ENCODE results near the gene SRGAP1.

DNA sequence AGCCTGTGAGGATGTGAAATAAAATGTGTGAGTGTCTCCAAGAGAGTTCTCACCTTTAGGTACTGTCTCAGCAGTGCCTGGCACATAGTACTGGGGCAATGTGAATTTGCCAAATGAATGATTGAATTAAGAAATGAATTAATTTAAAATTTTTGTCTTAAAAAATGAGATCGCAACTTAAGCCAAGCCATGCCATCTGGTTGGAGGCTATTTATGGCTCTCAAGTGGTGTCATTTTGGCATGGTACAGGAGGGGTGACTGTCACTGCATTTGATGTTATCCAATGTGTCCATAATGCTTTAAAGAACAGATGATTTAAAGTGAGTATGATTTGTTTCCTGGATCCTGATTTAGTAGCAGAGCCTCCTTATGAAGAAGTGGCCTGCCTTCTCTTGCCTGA lies 80.3 kb downstream of the SRGAP1 start:
- TF ChIP-seq, protein P1, sequence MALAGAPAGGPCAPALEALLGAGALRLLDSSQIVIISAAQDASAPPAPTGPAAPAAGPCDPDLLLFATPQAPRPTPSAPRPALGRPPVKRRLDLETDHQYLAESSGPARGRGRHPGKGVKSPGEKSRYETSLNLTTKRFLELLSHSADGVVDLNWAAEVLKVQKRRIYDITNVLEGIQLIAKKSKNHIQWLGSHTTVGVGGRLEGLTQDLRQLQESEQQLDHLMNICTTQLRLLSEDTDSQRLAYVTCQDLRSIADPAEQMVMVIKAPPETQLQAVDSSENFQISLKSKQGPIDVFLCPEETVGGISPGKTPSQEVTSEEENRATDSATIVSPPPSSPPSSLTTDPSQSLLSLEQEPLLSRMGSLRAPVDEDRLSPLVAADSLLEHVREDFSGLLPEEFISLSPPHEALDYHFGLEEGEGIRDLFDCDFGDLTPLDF (CRISPR knock-in tag; IDR thresholded peaks at IDR 0.05): no peak
- TF ChIP-seq CBX1 (IDR thresholded peaks at IDR 0.05; ENCODE audit: low read depth) (no peak), TBP (optimal IDR thresholded peaks at IDR 0.05; ENCODE audit: low read depth, low read length) (no peak), HNRNPLL (IDR thresholded peaks at IDR 0.05; ENCODE audit: low read depth, low read length, poor library complexity, severe bottlenecking) (no peak), MTA3 (IDR thresholded peaks at IDR 0.05; ENCODE audit: borderline replicate concordance) (no peak), ZNF75A (CRISPR knock-in tag; IDR thresholded peaks at IDR 0.05) (no peak), SMC3 (conservative IDR thresholded peaks at IDR 0.05; ENCODE audit: insufficient read depth, low read depth, low read length) (no peak), XRCC5 (IDR thresholded peaks at IDR 0.05; ENCODE audit: low read depth, low read length) (no peak), KDM4B (IDR thresholded peaks at IDR 0.05; ENCODE audit: borderline replicate concordance in 2 of 2, low read depth in 1 of 2) (no peak), BACH1 (tag; IDR thresholded peaks at IDR 0.05) (no peak), HNRNPL (IDR thresholded peaks at IDR 0.05; ENCODE audit: low read depth, low read length) (no peak), KAT8 (IDR thresholded peaks at IDR 0.05; ENCODE audit: low read depth) (no peak)
- TF ChIP-seq, protein P2, sequence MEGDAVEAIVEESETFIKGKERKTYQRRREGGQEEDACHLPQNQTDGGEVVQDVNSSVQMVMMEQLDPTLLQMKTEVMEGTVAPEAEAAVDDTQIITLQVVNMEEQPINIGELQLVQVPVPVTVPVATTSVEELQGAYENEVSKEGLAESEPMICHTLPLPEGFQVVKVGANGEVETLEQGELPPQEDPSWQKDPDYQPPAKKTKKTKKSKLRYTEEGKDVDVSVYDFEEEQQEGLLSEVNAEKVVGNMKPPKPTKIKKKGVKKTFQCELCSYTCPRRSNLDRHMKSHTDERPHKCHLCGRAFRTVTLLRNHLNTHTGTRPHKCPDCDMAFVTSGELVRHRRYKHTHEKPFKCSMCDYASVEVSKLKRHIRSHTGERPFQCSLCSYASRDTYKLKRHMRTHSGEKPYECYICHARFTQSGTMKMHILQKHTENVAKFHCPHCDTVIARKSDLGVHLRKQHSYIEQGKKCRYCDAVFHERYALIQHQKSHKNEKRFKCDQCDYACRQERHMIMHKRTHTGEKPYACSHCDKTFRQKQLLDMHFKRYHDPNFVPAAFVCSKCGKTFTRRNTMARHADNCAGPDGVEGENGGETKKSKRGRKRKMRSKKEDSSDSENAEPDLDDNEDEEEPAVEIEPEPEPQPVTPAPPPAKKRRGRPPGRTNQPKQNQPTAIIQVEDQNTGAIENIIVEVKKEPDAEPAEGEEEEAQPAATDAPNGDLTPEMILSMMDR (IDR thresholded peaks at IDR 0.05 in 2 of 3, conservative IDR thresholded peaks at IDR 0.05 in 1 of 3; ENCODE audit: insufficient read depth in 2 of 3, low read depth in 1 of 3, low read length in 3 of 3): no peak
- TF ChIP-seq, protein P3, sequence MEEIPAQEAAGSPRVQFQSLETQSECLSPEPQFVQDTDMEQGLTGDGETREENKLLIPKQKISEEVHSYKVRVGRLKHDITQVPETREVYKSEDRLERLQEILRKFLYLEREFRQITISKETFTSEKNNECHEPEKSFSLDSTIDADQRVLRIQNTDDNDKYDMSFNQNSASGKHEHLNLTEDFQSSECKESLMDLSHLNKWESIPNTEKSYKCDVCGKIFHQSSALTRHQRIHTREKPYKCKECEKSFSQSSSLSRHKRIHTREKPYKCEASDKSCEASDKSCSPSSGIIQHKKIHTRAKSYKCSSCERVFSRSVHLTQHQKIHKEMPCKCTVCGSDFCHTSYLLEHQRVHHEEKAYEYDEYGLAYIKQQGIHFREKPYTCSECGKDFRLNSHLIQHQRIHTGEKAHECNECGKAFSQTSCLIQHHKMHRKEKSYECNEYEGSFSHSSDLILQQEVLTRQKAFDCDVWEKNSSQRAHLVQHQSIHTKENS (CRISPR knock-in tag; IDR thresholded peaks at IDR 0.05): no peak

All from K562 (cell line).